Gastrocnemius medialis (tissue), 4 donors: ENCODE results near the gene SYNRG.

Experiments
- POLR2A ChIP-seq, 2 donors: fragments of 450-650 bp; IDR thresholded peaks; one replicate each; pipeline ENCODE4 v1.6.1; 2017; ENCODE audit warnings: antibody characterized with exemption in 2 of 2, mild to moderate bottlenecking in 2 of 2, moderate library complexity in 2 of 2
- TF ChIP-seq, protein P1 (sequence below), 5 experiments: fragments of 450-650 bp in 3 of 5; fragments of 200-600 bp in 2 of 5; sonication (generic) in 2 of 5; IDR thresholded peaks in 4 of 5; conservative IDR thresholded peaks in 1 of 5; 1 replicate in 4 of 5; 2 replicates in 1 of 5; pipeline ENCODE4 v1.5.1; 2016 to 2019; ENCODE audit warnings: antibody characterized with exemption in 5 of 5, mild to moderate bottlenecking in 3 of 5, moderate library complexity in 3 of 5

DNA sequence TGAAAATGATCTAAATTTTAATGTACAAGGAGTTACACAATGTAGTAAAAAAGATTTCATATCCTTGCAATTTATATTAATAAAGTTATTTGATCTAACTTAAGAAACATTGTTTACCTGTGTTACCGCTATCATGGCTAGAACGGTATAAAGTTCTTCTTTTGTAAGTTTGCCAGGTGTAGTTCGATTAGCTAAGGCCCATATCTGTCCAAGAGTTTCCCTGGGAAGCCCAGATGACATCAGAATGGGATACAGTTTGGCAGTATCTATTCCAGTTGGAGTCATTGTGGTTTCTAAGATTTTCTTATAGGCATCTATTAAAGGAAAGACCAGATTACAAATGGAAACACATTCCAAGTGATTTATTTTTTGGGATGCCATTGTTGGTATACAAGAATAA, 37.5 kb downstream of the SYNRG start:
- TF ChIP-seq, protein P1, sequence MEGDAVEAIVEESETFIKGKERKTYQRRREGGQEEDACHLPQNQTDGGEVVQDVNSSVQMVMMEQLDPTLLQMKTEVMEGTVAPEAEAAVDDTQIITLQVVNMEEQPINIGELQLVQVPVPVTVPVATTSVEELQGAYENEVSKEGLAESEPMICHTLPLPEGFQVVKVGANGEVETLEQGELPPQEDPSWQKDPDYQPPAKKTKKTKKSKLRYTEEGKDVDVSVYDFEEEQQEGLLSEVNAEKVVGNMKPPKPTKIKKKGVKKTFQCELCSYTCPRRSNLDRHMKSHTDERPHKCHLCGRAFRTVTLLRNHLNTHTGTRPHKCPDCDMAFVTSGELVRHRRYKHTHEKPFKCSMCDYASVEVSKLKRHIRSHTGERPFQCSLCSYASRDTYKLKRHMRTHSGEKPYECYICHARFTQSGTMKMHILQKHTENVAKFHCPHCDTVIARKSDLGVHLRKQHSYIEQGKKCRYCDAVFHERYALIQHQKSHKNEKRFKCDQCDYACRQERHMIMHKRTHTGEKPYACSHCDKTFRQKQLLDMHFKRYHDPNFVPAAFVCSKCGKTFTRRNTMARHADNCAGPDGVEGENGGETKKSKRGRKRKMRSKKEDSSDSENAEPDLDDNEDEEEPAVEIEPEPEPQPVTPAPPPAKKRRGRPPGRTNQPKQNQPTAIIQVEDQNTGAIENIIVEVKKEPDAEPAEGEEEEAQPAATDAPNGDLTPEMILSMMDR (IDR thresholded peaks at IDR 0.05 in 4 of 5, conservative IDR thresholded peaks at IDR 0.05 in 1 of 5): no peak
- TF ChIP-seq POLR2A (IDR thresholded peaks at IDR 0.05): no peak
